ENCODE data around the gene NELFE.
A peak's percentile ranks its signal among the peaks of the same experiment; 100 is the strongest.

NELFE gene

GRCh38 chr6:31956796-31957195 is 2.0 kb downstream of the NELFE start:
- H3K27ac ChIP-seq (ENCODE audit: low read length): no peak overlapping the region
- H3K9me3 ChIP-seq (ENCODE audit: insufficient read depth, low read length): no peaks in the 10 kb centered on the region
- no peaks in the 10 kb centered on the region for H3K27me3 ChIP-seq (ENCODE audit: low read depth, low read length)
- peaks cover 10% of the 10 kb centered on the region for H3K36me3 ChIP-seq (replicated peaks; ENCODE audit: low read depth, low read length)
- no peak overlapping the region for H3K9ac ChIP-seq (ENCODE audit: low read length)
- no peak overlapping the region for H2AFZ ChIP-seq (ENCODE audit: low read depth, low read length)
- peaks cover 21% of the 10 kb centered on the region for H3K79me2 ChIP-seq (ENCODE audit: low read length)
- peaks cover 13% of the 10 kb centered on the region for H3K4me1 ChIP-seq (ENCODE audit: low read length)
- H3K4me2 ChIP-seq (ENCODE audit: low read length): no peak overlapping the region
- H3K4me3 ChIP-seq (ENCODE audit: low read length): no peak overlapping the region
- TF ChIP-seq EZH2phosphoT487 (IDR thresholded peaks at IDR 0.05; ENCODE audit: low read depth) (no peak), CTCF (IDR thresholded peaks at IDR 0.05; ENCODE audit: low read depth, low read length) (no peak)
- no peaks in the 10 kb centered on the region for H4K20me1 ChIP-seq (ENCODE audit: insufficient read depth, low read length)

GRCh38 chr6:31954511-31954910 is 4.3 kb downstream of the NELFE start:
- Histone ChIP-seq H3K4me1 (ENCODE audit: low read length) (peaks cover 7% of the 10 kb centered on the region), H3K4me2 (ENCODE audit: low read length) (no peak overlapping the region), H3K27me3 (ENCODE audit: low read depth, low read length) (no peaks in the 10 kb centered on the region), H3K36me3 (replicated peaks; ENCODE audit: low read depth, low read length) (peaks cover 4% of the 10 kb centered on the region), H3K4me3 (ENCODE audit: low read length) (no peak overlapping the region), H3K9me3 (ENCODE audit: insufficient read depth, low read length) (no peaks in the 10 kb centered on the region), H3K9ac (ENCODE audit: low read length) (no peak overlapping the region), H2AFZ (ENCODE audit: low read depth, low read length) (no peak overlapping the region), H3K79me2 (ENCODE audit: low read length) (peaks cover 14% of the 10 kb centered on the region), H4K20me1 (ENCODE audit: insufficient read depth, low read length) (no peaks in the 10 kb centered on the region), H3K27ac (ENCODE audit: low read length) (no peak overlapping the region)
- TF ChIP-seq CTCF (IDR thresholded peaks at IDR 0.05; ENCODE audit: low read depth, low read length) (no peak), EZH2phosphoT487 (IDR thresholded peaks at IDR 0.05; ENCODE audit: low read depth) (no peak)

GRCh38 chr6:31952890-31953289 is 5.9 kb downstream of the NELFE start:
- H4K20me1 ChIP-seq (ENCODE audit: insufficient read depth, low read length): no peaks in the 10 kb centered on the region
- H3K4me3 ChIP-seq (ENCODE audit: low read length): no peak overlapping the region
- H3K4me1 ChIP-seq (ENCODE audit: low read length): peaks cover 4% of the 10 kb centered on the region
- H3K9ac ChIP-seq (ENCODE audit: low read length): no peak overlapping the region
- no peaks in the 10 kb centered on the region for H3K9me3 ChIP-seq (ENCODE audit: insufficient read depth, low read length)
- H3K4me2 ChIP-seq (ENCODE audit: low read length): no peak overlapping the region
- H3K79me2 ChIP-seq (ENCODE audit: low read length): peaks cover 2% of the 10 kb centered on the region
- H3K27me3 ChIP-seq (ENCODE audit: low read depth, low read length): no peaks in the 10 kb centered on the region
- no peak overlapping the region for H2AFZ ChIP-seq (ENCODE audit: low read depth, low read length)
- H3K36me3 ChIP-seq (replicated peaks; ENCODE audit: low read depth, low read length): peaks cover 4% of the 10 kb centered on the region
- no peak overlapping the region for H3K27ac ChIP-seq (ENCODE audit: low read length)
- TF ChIP-seq EZH2phosphoT487 (IDR thresholded peaks at IDR 0.05; ENCODE audit: low read depth) (no peak), CTCF (IDR thresholded peaks at IDR 0.05; ENCODE audit: low read depth, low read length) (no peak)

GRCh38 chr6:31952140-31952805 is 6.5 kb downstream of the NELFE start:
- Histone ChIP-seq H2AFZ (ENCODE audit: low read depth, low read length) (no peak overlapping the region), H3K27me3 (ENCODE audit: low read depth, low read length) (no peaks in the 10 kb centered on the region), H3K9ac (ENCODE audit: low read length) (no peak overlapping the region), H3K4me2 (ENCODE audit: low read length) (no peak overlapping the region), H3K36me3 (replicated peaks; ENCODE audit: low read depth, low read length) (peaks cover 4% of the 10 kb centered on the region), H4K20me1 (ENCODE audit: insufficient read depth, low read length) (no peaks in the 10 kb centered on the region), H3K27ac (ENCODE audit: low read length) (no peak overlapping the region), H3K4me1 (ENCODE audit: low read length) (no peaks in the 10 kb centered on the region), H3K79me2 (ENCODE audit: low read length) (no peaks in the 10 kb centered on the region), H3K9me3 (ENCODE audit: insufficient read depth, low read length) (no peaks in the 10 kb centered on the region), H3K4me3 (ENCODE audit: low read length) (no peak overlapping the region)
- TF ChIP-seq EZH2phosphoT487 (IDR thresholded peaks at IDR 0.05; ENCODE audit: low read depth): no peak
- peak; percentile 46 for TF ChIP-seq CTCF (IDR thresholded peaks at IDR 0.05; ENCODE audit: low read depth, low read length)
